Large intestine (tissue), 3 donors: ENCODE measurements around the gene ETFA. TPM values are rescaled to one million over a fixed set of nuclear protein-coding genes. Genes with fewer than 3 reads are reported as not detected.

ENCODE experiments used
- DNase-seq, 2 donors: peaks; one replicate each; pipeline versions ENCODE4 v3.0.0 to v3.0.0-alpha.2; 2013
- H3K27ac ChIP-seq: one replicate; pipeline ENCODE4 v1.5.1; 2013; ENCODE audit warnings: low read length
- H3K27me3 ChIP-seq: 2 replicates; pipeline ENCODE4 v1.6.1; 2013; ENCODE audit warnings: low read length; ENCODE audit not compliant: control insufficient read depth, insufficient read depth
- H3K36me3 ChIP-seq: 2 replicates; pipeline ENCODE4 v1.6.1; 2013; ENCODE audit warnings: low read length; ENCODE audit not compliant: control insufficient read depth, insufficient read depth
- H3K4me1 ChIP-seq: one replicate; pipeline ENCODE4 v1.6.1; 2013; ENCODE audit warnings: low read length; ENCODE audit not compliant: control insufficient read depth, insufficient read depth
- H3K4me3 ChIP-seq: one replicate; pipeline ENCODE4 v1.5.1; 2013; ENCODE audit warnings: low read length
- H3K9me3 ChIP-seq: one replicate; pipeline ENCODE4 v1.6.1; 2013; ENCODE audit warnings: mild to moderate bottlenecking, low read depth, low read length, moderate library complexity; ENCODE audit not compliant: control insufficient read depth
- WGBS: methylation state at CpG from one replicate; pipeline ENCODE4 v1.1.5; 2013; ENCODE audit warnings: low lambda C conversion rate; ENCODE audit not compliant: insufficient coverage; 5-methylcytosine and 5-hydroxymethylcytosine counted together
- polyA plus RNA-seq: library from polyadenylated mRNA; unstranded; fragments of 120-200 nt; gene quantifications from one replicate; pipeline ENCODE4 v1.2.1, GENCODE V29; 2013

Gene ETFA
- polyA plus RNA-seq, 1 donor, result 179 TPM

- Histone ChIP-seq H3K9me3 (peaks cover 7% of the 10 kb centered on the region), H3K36me3 (peaks cover 9% of the 10 kb centered on the region), H3K27ac (no peak overlapping the region), H3K27me3 (no peaks in the 10 kb centered on the region), H3K4me3 (no peak overlapping the region), H3K4me1 (no peaks in the 10 kb centered on the region)
- DNase-seq, result no peak
- 83% methylated on average over 2 of the region's 2 CpGs for WGBS
These were observed 59.0 kb downstream of the ETFA start for GRCh38 chr15:76252249-76252648.

- Histone ChIP-seq H3K4me3 (no peak overlapping the region), H3K4me1 (no peaks in the 10 kb centered on the region), H3K9me3 (peaks cover 7% of the 10 kb centered on the region), H3K36me3 (peaks cover 7% of the 10 kb centered on the region), H3K27me3 (no peaks in the 10 kb centered on the region), H3K27ac (no peak overlapping the region)
- WGBS, result 80% methylated on average over 1 of the region's 4 CpGs
- DNase-seq, result no peak
These were observed 59.6 kb downstream of the ETFA start for GRCh38 chr15:76251717-76252116.

- DNase-seq, result no peak
- no peaks in the 10 kb centered on the region for H3K4me1 ChIP-seq
- no peaks in the 10 kb centered on the region for H3K27me3 ChIP-seq
- H3K27ac ChIP-seq, result no peak overlapping the region
- whole genome bisulfite sequencing, result 100% methylated on average over 1 of the region's 1 CpG
- H3K4me3 ChIP-seq, result no peak overlapping the region
- H3K36me3 ChIP-seq, result peaks cover 5% of the 10 kb centered on the region
- no peaks in the 10 kb centered on the region for H3K9me3 ChIP-seq
These were observed 66.1 kb downstream of the ETFA start for GRCh38 chr15:76245072-76245610.

- H3K4me3 ChIP-seq, result no peak overlapping the region
- no peak for DNase-seq
- peaks cover 9% of the 10 kb centered on the region for H3K36me3 ChIP-seq
- WGBS, result no CpG with 5 or more reads among the region's 1 CpG
- no peaks in the 10 kb centered on the region for H3K27me3 ChIP-seq
- no peak overlapping the region for H3K27ac ChIP-seq
- H3K4me1 ChIP-seq, result no peaks in the 10 kb centered on the region
- H3K9me3 ChIP-seq, result no peaks in the 10 kb centered on the region
These were observed 71.5 kb downstream of the ETFA start for GRCh38 chr15:76239786-76240185.

- Histone ChIP-seq H3K27me3 (no peaks in the 10 kb centered on the region), H3K36me3 (peaks cover 6% of the 10 kb centered on the region), H3K27ac (no peak overlapping the region), H3K9me3 (no peaks in the 10 kb centered on the region), H3K4me3 (no peak overlapping the region), H3K4me1 (no peaks in the 10 kb centered on the region)
- WGBS, result 57% methylated on average over 1 of the region's 2 CpGs
- no peak for DNase-seq
These were observed 74.9 kb downstream of the ETFA start for GRCh38 chr15:76236350-76236749.

GRCh38 chr15:76235186-76235826 lies 76.0 kb downstream of the ETFA start:
- WGBS, result no CpG with 5 or more reads among the region's 3 CpGs
- peak; percentile 3 to 21 for DNase-seq

GRCh38 chr15:76234337-76234889 lies 76.9 kb downstream of the ETFA start:
- peaks cover 12% of the 10 kb centered on the region for H3K36me3 ChIP-seq
- no peaks in the 10 kb centered on the region for H3K4me1 ChIP-seq
- no peak overlapping the region for H3K4me3 ChIP-seq
- H3K9me3 ChIP-seq, result no peaks in the 10 kb centered on the region
- no peak for DNase-seq
- H3K27me3 ChIP-seq, result no peaks in the 10 kb centered on the region
- WGBS, result 10% methylated on average over 2 of the region's 4 CpGs
- no peak overlapping the region for H3K27ac ChIP-seq

More at GRCh38 chr15:76235186-76235826, 76.0 kb downstream of the ETFA start:
- no peaks in the 10 kb centered on the region for H3K27me3 ChIP-seq
- H3K9me3 ChIP-seq, result no peaks in the 10 kb centered on the region
- no peak overlapping the region for H3K4me3 ChIP-seq
- peaks cover 11% of the 10 kb centered on the region for H3K36me3 ChIP-seq
- no peaks in the 10 kb centered on the region for H3K4me1 ChIP-seq
- H3K27ac ChIP-seq, result no peak overlapping the region

GRCh38 chr15:76233921-76234320 lies 77.3 kb downstream of the ETFA start:
- no peak for DNase-seq
- Histone ChIP-seq H3K4me1 (no peaks in the 10 kb centered on the region), H3K36me3 (peaks cover 12% of the 10 kb centered on the region), H3K27ac (no peak overlapping the region), H3K4me3 (no peak overlapping the region), H3K9me3 (no peaks in the 10 kb centered on the region), H3K27me3 (no peaks in the 10 kb centered on the region)
- WGBS, result no CpG with 5 or more reads among the region's 1 CpG

- Histone ChIP-seq H3K4me3 (no peak overlapping the region), H3K4me1 (no peaks in the 10 kb centered on the region), H3K27me3 (no peaks in the 10 kb centered on the region), H3K9me3 (no peaks in the 10 kb centered on the region), H3K36me3 (peaks cover 27% of the 10 kb centered on the region), H3K27ac (no peak overlapping the region)
- no peak for DNase-seq
- 33% methylated on average over 1 of the region's 1 CpG for WGBS
These were observed 82.0 kb downstream of the ETFA start for GRCh38 chr15:76229266-76229665.

- Histone ChIP-seq H3K27ac (no peak overlapping the region), H3K4me1 (no peaks in the 10 kb centered on the region), H3K9me3 (no peaks in the 10 kb centered on the region), H3K4me3 (no peak overlapping the region), H3K36me3 (peaks cover 32% of the 10 kb centered on the region), H3K27me3 (no peaks in the 10 kb centered on the region)
- no CpG with 5 or more reads among the region's 2 CpGs for WGBS
- DNase-seq, result no peak
These were observed 87.7 kb downstream of the ETFA start for GRCh38 chr15:76223521-76223920.

- no peaks in the 10 kb centered on the region for H3K27me3 ChIP-seq
- no peaks in the 10 kb centered on the region for H3K4me1 ChIP-seq
- H3K36me3 ChIP-seq, result peaks cover 30% of the 10 kb centered on the region
- no peak overlapping the region for H3K4me3 ChIP-seq
- no peak for DNase-seq
- no CpG with 5 or more reads among the region's 4 CpGs for whole genome bisulfite sequencing
- H3K9me3 ChIP-seq, result no peaks in the 10 kb centered on the region
- no peak overlapping the region for H3K27ac ChIP-seq
These were observed 89.1 kb downstream of the ETFA start for GRCh38 chr15:76222159-76222558.
